ENCODE results near the gene MYOZ3.

Gene MYOZ3

DNA sequence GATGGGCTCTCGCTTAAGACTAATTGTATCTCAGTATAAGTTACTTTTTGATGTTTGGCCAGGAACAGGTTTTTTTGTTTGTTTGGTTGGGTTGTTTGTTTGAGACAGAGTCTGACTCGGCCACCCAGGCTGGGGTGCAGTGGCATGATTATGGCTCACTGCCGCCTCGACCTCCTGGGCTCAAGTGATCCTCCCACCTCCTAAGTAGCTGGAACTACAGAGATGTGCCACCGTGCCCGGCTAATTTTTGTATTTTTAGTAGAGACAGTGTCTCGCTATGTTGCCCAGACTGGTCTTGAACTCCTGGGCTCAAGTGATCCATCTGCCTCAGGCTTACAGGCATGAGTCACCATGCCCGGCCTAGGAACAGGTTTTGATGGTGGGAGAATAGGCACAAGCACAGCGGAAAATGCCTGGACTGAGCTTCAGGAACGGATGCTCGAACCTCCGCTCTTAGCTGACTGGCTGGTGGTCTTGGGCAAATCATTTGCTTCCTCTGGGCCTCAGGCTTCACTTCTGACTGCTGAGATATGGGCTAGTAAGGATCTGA lies 32.0 kb upstream of the MYOZ3 start:
- no CpG with 5 or more reads among the region's 12 CpGs for WGBS (ENCODE audit: extremely low coverage, insufficient coverage, low lambda C conversion rate)
- no peak overlapping the region for H3K18ac ChIP-seq (ENCODE audit: low read length)
- no peak overlapping the region for H4K8ac ChIP-seq (ENCODE audit: low read depth, low read length)
- no peak overlapping the region for H3K27ac ChIP-seq (ENCODE audit: low read depth, low read length)
- H2BK15ac ChIP-seq (replicated peaks; ENCODE audit: low read depth), result no peak overlapping the region
- no peak overlapping the region for H3K4me2 ChIP-seq (ENCODE audit: low read length)
- H3K4ac ChIP-seq (ENCODE audit: low read depth, low read length), result no peak overlapping the region
- no peaks in the 10 kb centered on the region for H3K79me1 ChIP-seq (ENCODE audit: low read length)
- H3K4me1 ChIP-seq (ENCODE audit: control insufficient read depth, low read depth, low read length), result peaks cover 2% of the 10 kb centered on the region
- no peaks in the 10 kb centered on the region for H3K79me2 ChIP-seq (ENCODE audit: control insufficient read depth, insufficient read depth, low read length)
- H3K9ac ChIP-seq (ENCODE audit: low read length), result no peak overlapping the region
- no peak overlapping the region for H3K56ac ChIP-seq (ENCODE audit: low read length)
- no peak overlapping the region for H2BK120ac ChIP-seq (ENCODE audit: low read depth, low read length)
- no peak overlapping the region for H2BK5ac ChIP-seq (ENCODE audit: low read length)
- H3K27me3 ChIP-seq (ENCODE audit: insufficient read depth, low read length, poor library complexity), result no peaks in the 10 kb centered on the region
- DNase-seq, result no peak
- no peak overlapping the region for H2AK5ac ChIP-seq (ENCODE audit: low read length)
- no peak overlapping the region for H3K23ac ChIP-seq (ENCODE audit: low read length)
- no peak overlapping the region for H3K4me3 ChIP-seq (ENCODE audit: low read length)
- no peak overlapping the region for H4K5ac ChIP-seq (ENCODE audit: low read length)
- no peaks in the 10 kb centered on the region for H3K36me3 ChIP-seq (ENCODE audit: control insufficient read depth, insufficient read depth, low read length)

DNA sequence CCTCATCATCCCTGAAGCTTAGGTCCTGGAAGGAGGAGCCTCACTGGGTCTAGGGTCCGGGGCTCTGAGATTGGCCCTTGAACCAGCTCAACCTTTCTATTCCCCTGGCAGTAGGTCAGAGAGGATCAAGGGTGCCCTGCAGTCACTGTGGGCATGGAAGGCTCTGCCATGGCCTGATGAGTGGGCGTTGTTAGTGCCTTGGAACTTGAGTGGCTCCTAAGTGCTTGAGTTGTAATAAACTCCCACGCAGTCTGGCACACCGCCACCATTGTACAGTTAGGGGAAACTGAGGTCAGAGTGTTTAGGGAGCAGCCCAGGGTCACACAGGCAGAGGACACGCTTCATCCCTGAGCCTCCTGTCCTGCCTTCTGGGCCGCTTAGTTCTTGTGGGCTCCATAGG lies 31.0 kb upstream of the MYOZ3 start:
- Histone ChIP-seq H3K79me2 (ENCODE audit: control insufficient read depth, insufficient read depth, low read length) (no peaks in the 10 kb centered on the region), H3K23ac (ENCODE audit: low read length) (no peak overlapping the region), H2AK5ac (ENCODE audit: low read length) (no peak overlapping the region), H3K9ac (ENCODE audit: low read length) (no peak overlapping the region), H3K36me3 (ENCODE audit: control insufficient read depth, insufficient read depth, low read length) (no peaks in the 10 kb centered on the region), H4K5ac (ENCODE audit: low read length) (no peak overlapping the region), H3K56ac (ENCODE audit: low read length) (no peak overlapping the region), H3K4me1 (ENCODE audit: control insufficient read depth, low read depth, low read length) (no peaks in the 10 kb centered on the region), H2BK120ac (ENCODE audit: low read depth, low read length) (no peak overlapping the region), H3K4me2 (ENCODE audit: low read length) (no peak overlapping the region), H3K79me1 (ENCODE audit: low read length) (no peaks in the 10 kb centered on the region), H3K18ac (ENCODE audit: low read length) (no peak overlapping the region), H3K27me3 (ENCODE audit: insufficient read depth, low read length, poor library complexity) (no peaks in the 10 kb centered on the region), H2BK5ac (ENCODE audit: low read length) (no peak overlapping the region), H3K27ac (ENCODE audit: low read depth, low read length) (no peak overlapping the region), H3K4me3 (ENCODE audit: low read length) (no peak overlapping the region), H4K8ac (ENCODE audit: low read depth, low read length) (no peak overlapping the region), H2BK15ac (replicated peaks; ENCODE audit: low read depth) (no peak overlapping the region), H3K4ac (ENCODE audit: low read depth, low read length) (no peak overlapping the region)
- DNase-seq, result no peak
- no CpG with 5 or more reads among the region's 6 CpGs for WGBS (ENCODE audit: extremely low coverage, insufficient coverage, low lambda C conversion rate)

DNA sequence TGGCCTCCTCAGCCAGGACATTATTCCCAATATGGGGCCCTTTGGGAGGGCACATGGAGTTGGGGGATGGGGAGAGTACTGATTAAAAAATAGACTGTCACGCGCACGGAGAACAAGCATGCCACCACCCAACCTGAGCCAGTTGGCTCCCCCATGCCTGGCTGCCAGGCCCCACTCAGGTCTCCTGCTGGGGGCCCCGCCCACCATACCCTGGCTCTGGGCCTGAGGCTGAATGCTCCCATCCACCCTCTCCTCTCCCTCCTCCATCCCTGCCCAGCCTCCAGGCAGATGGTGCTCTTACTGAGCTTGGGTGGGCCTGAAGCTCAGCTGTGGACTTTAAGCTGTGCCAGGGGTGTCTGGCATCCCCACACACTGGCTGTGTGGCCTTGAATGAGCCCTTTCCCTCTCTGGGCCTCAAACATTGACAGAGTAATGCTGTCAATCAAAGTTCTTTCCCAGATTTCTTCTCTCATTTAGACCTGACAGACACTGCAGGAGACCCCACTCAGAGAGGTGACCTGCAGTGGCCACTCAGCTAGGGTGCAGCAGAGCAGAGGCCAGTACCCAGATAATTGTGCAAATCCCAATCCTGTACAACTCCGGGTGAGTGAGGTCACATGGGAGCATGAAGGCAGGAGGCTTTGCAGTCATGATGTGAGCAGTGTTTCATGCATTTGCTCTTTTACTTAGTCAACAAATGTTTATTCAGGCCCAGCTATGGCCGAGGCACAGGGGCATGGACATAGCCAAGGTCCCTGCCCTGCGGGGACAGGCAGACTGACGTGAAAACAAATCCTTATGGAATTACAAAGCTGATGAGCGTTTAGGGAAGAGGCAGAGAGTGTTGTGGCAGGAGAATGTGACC lies 30.4 kb upstream of the MYOZ3 start:
- Histone ChIP-seq H2BK5ac (ENCODE audit: low read length) (no peak overlapping the region), H3K27me3 (ENCODE audit: insufficient read depth, low read length, poor library complexity) (no peaks in the 10 kb centered on the region), H2BK15ac (replicated peaks; ENCODE audit: low read depth) (no peak overlapping the region), H3K4me2 (ENCODE audit: low read length) (no peak overlapping the region), H4K8ac (ENCODE audit: low read depth, low read length) (no peak overlapping the region), H3K4ac (ENCODE audit: low read depth, low read length) (no peak overlapping the region), H2BK120ac (ENCODE audit: low read depth, low read length) (no peak overlapping the region), H3K79me2 (ENCODE audit: control insufficient read depth, insufficient read depth, low read length) (no peaks in the 10 kb centered on the region), H3K9ac (ENCODE audit: low read length) (no peak overlapping the region), H3K23ac (ENCODE audit: low read length) (no peak overlapping the region), H3K4me3 (ENCODE audit: low read length) (no peak overlapping the region), H3K4me1 (ENCODE audit: control insufficient read depth, low read depth, low read length) (no peaks in the 10 kb centered on the region), H2AK5ac (ENCODE audit: low read length) (no peak overlapping the region), H3K79me1 (ENCODE audit: low read length) (no peaks in the 10 kb centered on the region), H4K5ac (ENCODE audit: low read length) (no peak overlapping the region), H3K18ac (ENCODE audit: low read length) (no peak overlapping the region), H3K36me3 (ENCODE audit: control insufficient read depth, insufficient read depth, low read length) (no peaks in the 10 kb centered on the region), H3K56ac (ENCODE audit: low read length) (no peak overlapping the region), H3K27ac (ENCODE audit: low read depth, low read length) (no peak overlapping the region)
- no CpG with 5 or more reads among the region's 9 CpGs for WGBS (ENCODE audit: extremely low coverage, insufficient coverage, low lambda C conversion rate)
- no peak for DNase-seq

DNA sequence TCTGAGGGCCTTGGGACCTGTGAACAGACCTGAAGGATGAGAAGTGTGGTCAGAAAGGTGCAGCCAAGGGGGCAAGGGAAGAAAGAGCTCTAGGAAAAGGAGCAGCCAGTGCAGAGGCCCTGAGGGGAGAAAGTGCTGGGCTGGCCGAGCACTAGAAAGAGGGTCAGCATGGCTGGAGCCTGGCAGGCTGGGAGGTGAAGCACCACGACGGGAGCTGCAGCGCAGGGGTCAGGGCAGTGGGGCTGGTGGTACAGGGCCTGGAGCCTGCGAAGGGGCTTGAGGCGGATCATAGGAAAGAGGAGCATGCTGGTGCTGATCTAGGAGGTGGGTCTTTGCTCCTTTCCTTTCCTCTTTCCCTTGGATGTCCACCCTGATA lies 29.7 kb upstream of the MYOZ3 start:
- no CpG with 5 or more reads among the region's 6 CpGs for WGBS (ENCODE audit: extremely low coverage, insufficient coverage, low lambda C conversion rate)
- H3K9ac ChIP-seq (ENCODE audit: low read length), result no peak overlapping the region
- no peaks in the 10 kb centered on the region for H3K79me1 ChIP-seq (ENCODE audit: low read length)
- no peak for DNase-seq
- H2BK5ac ChIP-seq (ENCODE audit: low read length), result no peak overlapping the region
- no peak overlapping the region for H3K23ac ChIP-seq (ENCODE audit: low read length)
- no peak overlapping the region for H3K18ac ChIP-seq (ENCODE audit: low read length)
- no peak overlapping the region for H3K27ac ChIP-seq (ENCODE audit: low read depth, low read length)
- H3K79me2 ChIP-seq (ENCODE audit: control insufficient read depth, insufficient read depth, low read length), result no peaks in the 10 kb centered on the region
- no peak overlapping the region for H2BK120ac ChIP-seq (ENCODE audit: low read depth, low read length)
- no peaks in the 10 kb centered on the region for H3K27me3 ChIP-seq (ENCODE audit: insufficient read depth, low read length, poor library complexity)
- H3K4me1 ChIP-seq (ENCODE audit: control insufficient read depth, low read depth, low read length), result no peaks in the 10 kb centered on the region
- H3K4ac ChIP-seq (ENCODE audit: low read depth, low read length), result no peak overlapping the region
- H4K5ac ChIP-seq (ENCODE audit: low read length), result no peak overlapping the region
- H3K56ac ChIP-seq (ENCODE audit: low read length), result no peak overlapping the region
- H2AK5ac ChIP-seq (ENCODE audit: low read length), result no peak overlapping the region
- no peak overlapping the region for H2BK15ac ChIP-seq (replicated peaks; ENCODE audit: low read depth)
- no peak overlapping the region for H3K4me2 ChIP-seq (ENCODE audit: low read length)
- no peaks in the 10 kb centered on the region for H3K36me3 ChIP-seq (ENCODE audit: control insufficient read depth, insufficient read depth, low read length)
- no peak overlapping the region for H4K8ac ChIP-seq (ENCODE audit: low read depth, low read length)
- H3K4me3 ChIP-seq (ENCODE audit: low read length), result no peak overlapping the region

DNA sequence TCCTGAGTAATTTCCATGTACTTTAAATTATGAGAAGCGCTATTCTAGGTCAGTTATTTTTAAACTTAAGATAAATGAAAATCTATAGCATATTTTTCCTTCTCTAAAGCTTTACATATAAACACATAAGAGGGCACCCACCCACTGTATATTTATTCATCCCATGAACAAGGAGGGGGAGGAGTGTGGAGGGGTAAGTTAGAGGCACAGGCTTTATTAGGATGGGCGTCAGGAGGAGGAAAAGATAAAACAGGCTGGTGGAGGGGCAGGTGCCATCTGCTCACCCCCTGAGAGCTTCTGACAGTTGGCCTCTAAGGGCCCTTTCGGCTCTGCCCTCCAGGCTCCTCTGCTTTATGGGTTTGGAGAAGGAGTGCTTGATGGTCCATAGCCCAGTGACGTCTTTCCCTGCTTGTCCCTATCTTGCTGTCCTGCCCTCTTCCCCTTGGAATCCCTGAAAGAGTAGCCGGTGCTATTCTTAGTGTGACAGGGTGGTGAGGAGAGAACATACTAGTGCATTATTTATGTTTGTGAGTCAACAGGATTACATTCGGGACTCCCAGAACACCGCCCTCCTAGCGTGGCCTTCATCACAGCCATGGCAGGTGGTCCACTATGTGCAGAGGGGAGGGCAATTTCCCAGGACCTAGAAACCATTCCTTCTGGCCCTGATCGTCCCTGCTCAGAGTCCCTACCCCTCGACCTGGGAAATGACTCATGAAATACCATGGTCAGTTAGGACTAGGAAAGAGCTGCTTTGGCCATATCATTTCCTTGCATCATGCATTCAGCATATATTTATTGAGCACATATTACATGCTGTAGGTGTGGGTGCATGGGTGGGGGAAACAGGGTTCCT lies 28.5 kb upstream of the MYOZ3 start:
- WGBS (ENCODE audit: extremely low coverage, insufficient coverage, low lambda C conversion rate), result no CpG with 5 or more reads among the region's 10 CpGs
- DNase-seq, result no peak
- no peak overlapping the region for H3K27ac ChIP-seq (ENCODE audit: low read depth, low read length)

More for the DNA sequence above, 28.5 kb upstream of the MYOZ3 start:
- no peaks in the 10 kb centered on the region for H3K4me1 ChIP-seq (ENCODE audit: control insufficient read depth, low read depth, low read length)
- no peak overlapping the region for H3K18ac ChIP-seq (ENCODE audit: low read length)
- H3K56ac ChIP-seq (ENCODE audit: low read length), result no peak overlapping the region
- no peak overlapping the region for H2BK5ac ChIP-seq (ENCODE audit: low read length)
- no peak overlapping the region for H2BK120ac ChIP-seq (ENCODE audit: low read depth, low read length)
- no peak overlapping the region for H3K4me2 ChIP-seq (ENCODE audit: low read length)
- no peak overlapping the region for H4K5ac ChIP-seq (ENCODE audit: low read length)
- H3K79me2 ChIP-seq (ENCODE audit: control insufficient read depth, insufficient read depth, low read length), result no peaks in the 10 kb centered on the region
- H3K9ac ChIP-seq (ENCODE audit: low read length), result no peak overlapping the region
- H2BK15ac ChIP-seq (replicated peaks; ENCODE audit: low read depth), result no peak overlapping the region
- no peaks in the 10 kb centered on the region for H3K79me1 ChIP-seq (ENCODE audit: low read length)
- no peaks in the 10 kb centered on the region for H3K36me3 ChIP-seq (ENCODE audit: control insufficient read depth, insufficient read depth, low read length)
- no peak overlapping the region for H4K8ac ChIP-seq (ENCODE audit: low read depth, low read length)
- no peaks in the 10 kb centered on the region for H3K27me3 ChIP-seq (ENCODE audit: insufficient read depth, low read length, poor library complexity)
- no peak overlapping the region for H3K23ac ChIP-seq (ENCODE audit: low read length)
- no peak overlapping the region for H3K4ac ChIP-seq (ENCODE audit: low read depth, low read length)
- no peak overlapping the region for H3K4me3 ChIP-seq (ENCODE audit: low read length)
- no peak overlapping the region for H2AK5ac ChIP-seq (ENCODE audit: low read length)

Measured in mesendoderm (in vitro differentiated cells).